GM20431 (cell line): Measurements from ENCODE around the gene PLXNA2.

Experiments used
- in situ Hi-C: fragments of 300-500 bp; cut with MseI, MboI; formaldehyde crosslinking; loops from one replicate; pipeline ENCODE4 v1.15.0; 2020; ENCODE audit warnings: low sequenced_read_pairs; ENCODE audit not compliant: unreplicated experiment

The PLXNA2 gene

GRCh38 chr1:208153386-208153785 lies 90.8 kb downstream of the PLXNA2 start:
- in situ Hi-C loops: no loop called here

GRCh38 chr1:208151728-208152598 lies 92.2 kb downstream of the PLXNA2 start:
- in situ Hi-C loops: no loop called here

GRCh38 chr1:208150833-208151458 lies 93.2 kb downstream of the PLXNA2 start:
- in situ Hi-C loops: no loop called here

- in situ Hi-C loops: no loop called here
Observed at GRCh38 chr1:208149776-208150514, 94.2 kb downstream of the PLXNA2 start.

GRCh38 chr1:208149213-208149612 lies 95.0 kb downstream of the PLXNA2 start:
- in situ Hi-C loops: no loop called here

GRCh38 chr1:208148380-208148779 lies 95.8 kb downstream of the PLXNA2 start:
- in situ Hi-C loops: no loop called here

GRCh38 chr1:208146650-208147049 lies 97.5 kb downstream of the PLXNA2 start:
- in situ Hi-C loops: no loop called here

- in situ Hi-C loops: no loop called here
Observed at GRCh38 chr1:208145167-208145566, 99.0 kb downstream of the PLXNA2 start.

GRCh38 chr1:208142590-208143382 lies 101.4 kb downstream of the PLXNA2 start:
- in situ Hi-C loops: no loop called here

GRCh38 chr1:208141610-208142192 lies 102.5 kb downstream of the PLXNA2 start:
- in situ Hi-C loops: no loop called here

- in situ Hi-C loops: no loop called here
Observed at GRCh38 chr1:208139434-208140045, 104.6 kb downstream of the PLXNA2 start.

- in situ Hi-C loops: no loop called here
Observed at GRCh38 chr1:208137193-208137592, 107.0 kb downstream of the PLXNA2 start.

- in situ Hi-C loops: no loop called here
Observed at GRCh38 chr1:208136459-208137182, 107.6 kb downstream of the PLXNA2 start.

GRCh38 chr1:208135354-208135753 lies 108.8 kb downstream of the PLXNA2 start:
- in situ Hi-C loops: no loop called here

GRCh38 chr1:208134491-208134890 lies 109.7 kb downstream of the PLXNA2 start:
- in situ Hi-C loops: no loop called here

GRCh38 chr1:208133355-208133754 lies 110.8 kb downstream of the PLXNA2 start:
- in situ Hi-C loops: no loop called here

GRCh38 chr1:208132287-208132882 lies 111.8 kb downstream of the PLXNA2 start:
- in situ Hi-C loops: no loop called here

GRCh38 chr1:208131621-208132286 lies 112.4 kb downstream of the PLXNA2 start:
- in situ Hi-C loops: no loop called here
